CMK (cell line): ENCODE results near the gene ADD3.

ENCODE experiments used
- DNase-seq: peaks from one replicate; pipeline ENCODE4 v3.0.0-alpha.2; 2010; ENCODE audit warnings: low read depth

Gene ADD3

DNA sequence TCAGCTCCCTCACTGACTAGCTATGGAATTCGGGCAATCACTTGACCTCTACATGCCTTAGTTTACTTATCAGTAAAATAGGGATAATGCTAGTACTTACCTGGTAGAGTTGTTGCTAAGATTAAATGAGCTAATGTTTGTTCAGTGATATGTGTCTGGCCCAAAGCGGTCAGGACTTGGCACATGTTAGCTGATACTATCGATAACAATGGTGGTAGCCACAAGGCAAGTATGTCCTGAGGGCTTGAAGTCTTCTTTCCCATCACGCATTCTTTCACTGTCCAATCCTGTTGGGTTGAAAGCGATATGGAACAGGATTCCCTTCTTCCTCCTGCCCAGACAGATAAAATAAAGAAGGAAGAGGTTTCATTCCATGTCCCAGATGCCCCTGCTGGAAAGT is 174.1 kb downstream of the ADD3 start:
- no peak for DNase-seq

DNA sequence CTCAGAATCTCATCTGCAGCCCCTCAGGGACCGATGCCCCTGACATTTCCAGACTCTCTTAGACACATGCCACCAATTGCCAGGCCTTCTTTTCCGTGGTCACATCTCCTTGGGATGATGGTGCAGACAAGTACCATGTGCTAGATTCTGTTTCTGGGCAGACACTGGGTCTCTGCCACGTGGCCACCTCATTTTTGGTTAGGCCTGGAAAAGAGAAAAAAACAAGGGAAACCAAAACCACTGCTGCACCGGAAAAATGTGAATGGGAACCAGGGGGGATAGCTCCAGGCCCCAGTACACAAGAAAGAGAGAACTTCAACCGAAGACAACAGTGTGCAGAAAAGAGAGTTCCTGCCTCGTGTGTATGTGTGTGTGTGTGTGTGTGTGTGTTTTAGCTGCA is 176.6 kb downstream of the ADD3 start:
- DNase-seq: no peak
